Osteocyte (in vitro differentiated cells): ENCODE results near the gene PAX5. TPM values are rescaled to one million over a fixed set of nuclear protein-coding genes. Genes with fewer than 3 reads are reported as not detected.

Source experiments
- DNase-seq: peaks from one replicate; pipeline ENCODE4 v3.0.0; 2021; ENCODE audit warnings: mixed read lengths; ENCODE audit not compliant: unreplicated experiment; ENCODE audit errors: extremely low spot score
- H3K27ac Mint-ChIP-seq: one replicate; pipeline ENCODE4 v1.8.0; 2021; ENCODE audit warnings: mild to moderate bottlenecking, mixed read lengths; ENCODE audit not compliant: unreplicated experiment
- H3K27me3 Mint-ChIP-seq: one replicate; pipeline ENCODE4 v1.8.0; 2021; ENCODE audit warnings: mixed read lengths; ENCODE audit not compliant: unreplicated experiment
- H3K36me3 Mint-ChIP-seq: one replicate; pipeline ENCODE4 v1.8.0; 2021; ENCODE audit warnings: mixed read lengths; ENCODE audit not compliant: unreplicated experiment
- H3K4me1 Mint-ChIP-seq: one replicate; pipeline ENCODE4 v1.8.0; 2021; ENCODE audit warnings: mixed read lengths; ENCODE audit not compliant: unreplicated experiment
- H3K4me3 Mint-ChIP-seq: one replicate; pipeline ENCODE4 v1.8.0; 2021; ENCODE audit warnings: mild to moderate bottlenecking, moderate library complexity, mixed read lengths; ENCODE audit not compliant: unreplicated experiment
- H3K9me3 Mint-ChIP-seq: one replicate; pipeline ENCODE4 v1.8.0; 2021; ENCODE audit warnings: mixed read lengths; ENCODE audit not compliant: unreplicated experiment
- CTCF ChIP-seq: fragments of 200-600 bp; sonication (generic); IDR thresholded peaks from 2 replicates; pipeline ENCODE4 v1.5.0; 2021; ENCODE audit warnings: antibody characterized with exemption, mild to moderate bottlenecking, moderate library complexity
- total RNA-seq: library from RNA; stranded (reverse); gene quantifications from 2 replicates; pipeline ENCODE4 v1.2.1, GENCODE V29; 2021

Gene PAX5
- total RNA-seq, 1 donor from 2014 or later = not detected

- no peaks in the 10 kb centered on the region for H3K9me3 Mint-ChIP-seq
- H3K4me1 Mint-ChIP-seq = no peaks in the 10 kb centered on the region
- DNase-seq = no peak
- H3K27me3 Mint-ChIP-seq = peaks cover 45% of the 10 kb centered on the region
- H3K36me3 Mint-ChIP-seq = no peaks in the 10 kb centered on the region
- no peak for TF ChIP-seq CTCF
- no peak overlapping the region for H3K27ac Mint-ChIP-seq
- H3K4me3 Mint-ChIP-seq = no peak overlapping the region
These were observed 201.8 kb downstream of the PAX5 start for GRCh38 chr9:36832164-36832795.

- H3K4me1 Mint-ChIP-seq = no peaks in the 10 kb centered on the region
- no peak overlapping the region for H3K4me3 Mint-ChIP-seq
- no peaks in the 10 kb centered on the region for H3K36me3 Mint-ChIP-seq
- no peak overlapping the region for H3K27ac Mint-ChIP-seq
- no peak for TF ChIP-seq CTCF
- H3K9me3 Mint-ChIP-seq = no peaks in the 10 kb centered on the region
- H3K27me3 Mint-ChIP-seq = peaks cover 46% of the 10 kb centered on the region
- no peak for DNase-seq
These were observed 202.5 kb downstream of the PAX5 start for GRCh38 chr9:36831381-36832161.

DNA sequence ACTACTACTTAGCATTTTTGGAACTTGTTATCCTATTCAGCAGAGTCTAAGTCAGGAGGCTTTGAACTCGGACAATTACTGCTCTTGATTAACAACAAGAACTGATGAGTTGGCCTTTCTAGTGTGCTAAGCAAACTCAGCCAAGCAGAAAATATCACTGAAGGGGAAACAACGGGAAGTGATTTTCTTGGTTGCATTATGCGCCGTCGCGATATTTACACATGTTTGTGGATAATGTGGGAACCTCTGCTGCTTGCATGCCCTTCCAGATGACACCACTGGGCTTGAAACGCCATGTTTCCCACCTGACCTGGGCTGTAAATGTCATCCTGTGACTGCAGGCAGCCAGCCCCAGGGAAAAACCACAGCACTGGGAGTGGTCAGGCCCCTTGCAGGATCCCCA is 205.5 kb downstream of the PAX5 start:
- TF ChIP-seq CTCF = no peak
- Mint-ChIP-seq H3K27me3 (peaks cover 52% of the 10 kb centered on the region), H3K27ac (no peak overlapping the region), H3K9me3 (no peaks in the 10 kb centered on the region), H3K4me3 (no peak overlapping the region), H3K4me1 (no peaks in the 10 kb centered on the region), H3K36me3 (no peaks in the 10 kb centered on the region)
- no peak for DNase-seq

GRCh38 chr9:36827593-36827992 is 206.5 kb downstream of the PAX5 start:
- no peak for TF ChIP-seq CTCF
- no peak for DNase-seq
- no peak overlapping the region for H3K27ac Mint-ChIP-seq
- no peaks in the 10 kb centered on the region for H3K9me3 Mint-ChIP-seq
- no peaks in the 10 kb centered on the region for H3K4me1 Mint-ChIP-seq
- no peak overlapping the region for H3K4me3 Mint-ChIP-seq
- H3K27me3 Mint-ChIP-seq = peaks cover 54% of the 10 kb centered on the region
- no peaks in the 10 kb centered on the region for H3K36me3 Mint-ChIP-seq

- no peak for DNase-seq
- H3K4me1 Mint-ChIP-seq = no peaks in the 10 kb centered on the region
These were observed 207.5 kb downstream of the PAX5 start for GRCh38 chr9:36826581-36826980.

More at GRCh38 chr9:36826581-36826980, 207.5 kb downstream of the PAX5 start:
- TF ChIP-seq CTCF = no peak
- no peaks in the 10 kb centered on the region for H3K9me3 Mint-ChIP-seq
- H3K4me3 Mint-ChIP-seq = no peak overlapping the region
- H3K27ac Mint-ChIP-seq = no peak overlapping the region
- no peaks in the 10 kb centered on the region for H3K36me3 Mint-ChIP-seq
- peaks cover 55% of the 10 kb centered on the region for H3K27me3 Mint-ChIP-seq
